IMR-90 (cell line): ENCODE data around the gene TAL2. TPM values are rescaled to one million over a fixed set of nuclear protein-coding genes. Genes with fewer than 3 reads are reported as not detected.

Experiments
- ATAC-seq: fragments of 200-7000 bp; cut with Tn5 transposase; 2 replicates; pipeline ENCODE4 v1.9.1; 2020; ENCODE audit warnings: low read depth, mild to moderate bottlenecking, moderate library complexity
- BruUV-seq: library from RNA; stranded (reverse); fragments of 400-500 nt; replicated peaks from 2 replicates; lab custom pipeline; 2021; lab: Mats Ljungman, UMichigan
- CTCF ChIA-PET: fragments of 300-600 bp; formaldehyde crosslinking; extraction: SDS; loops from one replicate; lab custom pipeline; 2021; ENCODE audit warnings: antibody characterized with exemption; lab: Yijun Ruan, JAX
- POLR2A ChIA-PET: fragments of 300-600 bp; sonication (Branson Sonifier 250); formaldehyde crosslinking; loops from one replicate; lab custom pipeline; 2022; ENCODE audit warnings: antibody characterized with exemption; ENCODE audit not compliant: unreplicated experiment; lab: Charles Lee
- DNase-seq: peaks from one replicate; pipeline ENCODE4 v3.0.0; 2013
- H2AFZ ChIP-seq: replicated peaks from 2 replicates; pipeline ENCODE3; 2013; ENCODE audit warnings: low read length, mild to moderate bottlenecking; ENCODE audit not compliant: poor library complexity
- H2AK5ac ChIP-seq: 2 replicates; pipeline ENCODE4 v1.6.1; 2013; ENCODE audit warnings: low read depth, low read length, inconsistent platforms
- H2AK9ac ChIP-seq: replicated peaks from 2 replicates; pipeline ENCODE3; 2013; ENCODE audit warnings: mild to moderate bottlenecking, low read depth, low read length, moderate library complexity; ENCODE audit not compliant: poor library complexity
- H2BK120ac ChIP-seq: 2 replicates; pipeline ENCODE4 v1.6.1; 2013; ENCODE audit warnings: low read depth, low read length, inconsistent platforms
- H2BK15ac ChIP-seq: 3 replicates; pipeline ENCODE4 v1.6.1; 2013; ENCODE audit warnings: low read depth, low read length, inconsistent platforms
- H2BK20ac ChIP-seq: 2 replicates; pipeline ENCODE4 v1.6.1; 2013; ENCODE audit warnings: low read depth, mild to moderate bottlenecking, inconsistent platforms, low read length, moderate library complexity
- H2BK5ac ChIP-seq: 2 replicates; pipeline ENCODE4 v1.6.1; 2013; ENCODE audit warnings: mild to moderate bottlenecking, low read depth, low read length, inconsistent platforms; ENCODE audit not compliant: poor library complexity, severe bottlenecking
- H3K14ac ChIP-seq: replicated peaks from 2 replicates; pipeline ENCODE4 v1.6.1; 2013; ENCODE audit warnings: low read depth, low read length, inconsistent platforms
- H3K18ac ChIP-seq: 2 replicates; pipeline ENCODE4 v1.6.1; 2013; ENCODE audit warnings: low read depth, low read length, control low read depth
- H3K23ac ChIP-seq: 2 replicates; pipeline ENCODE4 v1.6.1; 2013; ENCODE audit warnings: low read depth, low read length, inconsistent platforms
- H3K27ac ChIP-seq: 2 replicates; pipeline ENCODE4 v1.5.1; 2013; ENCODE audit warnings: mild to moderate bottlenecking, control low read depth, low read length; ENCODE audit not compliant: insufficient read depth
- H3K27me3 ChIP-seq: 2 replicates; pipeline ENCODE4 v1.6.1; 2013; ENCODE audit warnings: low read length; ENCODE audit not compliant: control insufficient read depth, insufficient read depth
- H3K36me3 ChIP-seq: 2 replicates; pipeline ENCODE4 v1.6.1; 2013; ENCODE audit warnings: low read length, mixed read lengths; ENCODE audit not compliant: control insufficient read depth, insufficient read depth
- H3K4ac ChIP-seq: 2 replicates; pipeline ENCODE4 v1.6.1; 2013; ENCODE audit warnings: low read depth, low read length, inconsistent platforms
- H3K4me1 ChIP-seq: 2 replicates; pipeline ENCODE4 v1.6.1; 2013; ENCODE audit warnings: low read length, mixed read lengths; ENCODE audit not compliant: control insufficient read depth, insufficient read depth
- H3K4me2 ChIP-seq: 2 replicates; pipeline ENCODE4 v1.6.1; 2013; ENCODE audit warnings: low read depth, mild to moderate bottlenecking, control low read depth, low read length, moderate library complexity
- H3K4me3 ChIP-seq: 2 replicates; pipeline ENCODE4 v1.5.1; 2013; ENCODE audit warnings: low read depth, mild to moderate bottlenecking, control low read depth, low read length, moderate library complexity; ENCODE audit not compliant: insufficient read depth
- H3K56ac ChIP-seq: 2 replicates; pipeline ENCODE4 v1.6.1; 2013; ENCODE audit warnings: low read length, inconsistent platforms; ENCODE audit not compliant: insufficient read depth; ENCODE audit errors: extremely low read depth
- H3K79me1 ChIP-seq, 2 experiments: 2 replicates each; pipeline ENCODE4 v1.6.1; 2013; ENCODE audit warnings: low read length in 2 of 2, inconsistent platforms in 1 of 2, low read depth in 1 of 2
- H3K9ac ChIP-seq: 2 replicates; pipeline ENCODE4 v1.6.1; 2013; ENCODE audit warnings: low read depth, low read length, control low read depth
- H3K9me1 ChIP-seq: 2 replicates; pipeline ENCODE4 v1.6.1; 2013; ENCODE audit warnings: low read length, inconsistent platforms; ENCODE audit not compliant: insufficient read depth
- H3K9me3 ChIP-seq: 2 replicates; pipeline ENCODE4 v1.6.1; 2013; ENCODE audit warnings: low read length; ENCODE audit not compliant: control insufficient read depth, insufficient read depth
- H4K20me1 ChIP-seq: 2 replicates; pipeline ENCODE4 v1.6.1; 2013; ENCODE audit warnings: low read length, inconsistent platforms; ENCODE audit not compliant: insufficient read depth
- H4K5ac ChIP-seq: 2 replicates; pipeline ENCODE4 v1.6.1; 2013; ENCODE audit warnings: mild to moderate bottlenecking, low read depth, low read length, control low read depth
- H4K8ac ChIP-seq, 2 experiments: 2 replicates each; pipeline ENCODE4 v1.6.1; 2013; ENCODE audit warnings: low read depth in 2 of 2, low read length in 2 of 2, control low read depth in 1 of 2, inconsistent platforms in 1 of 2
- H4K91ac ChIP-seq: 2 replicates; pipeline ENCODE4 v1.6.1; 2013; ENCODE audit warnings: low read depth, low read length, inconsistent platforms; ENCODE audit not compliant: insufficient read depth
- BHLHE40 ChIP-seq: fragments of 150-350 bp; IDR thresholded peaks from 2 replicates; pipeline ENCODE4 v1.6.1; 2016; ENCODE audit warnings: mild to moderate bottlenecking, low read depth, low read length
- CEBPB ChIP-seq: IDR thresholded peaks from 2 replicates; pipeline ENCODE4 v1.6.1; 2012; ENCODE audit warnings: low read depth, low read length, improper control_type of control experiment
- CHD1 ChIP-seq: IDR thresholded peaks from 2 replicates; pipeline ENCODE4 v1.6.1; 2012; ENCODE audit warnings: low read depth, low read length, improper control_type of control experiment
- FOS ChIP-seq: fragments of 150-350 bp; IDR thresholded peaks from 2 replicates; pipeline ENCODE4 v1.6.1; 2016; ENCODE audit warnings: low read depth, low read length
- MAFK ChIP-seq: IDR thresholded peaks from 2 replicates; pipeline ENCODE4 v1.6.1; 2012; ENCODE audit warnings: low read depth, low read length, improper control_type of control experiment
- MAZ ChIP-seq: IDR thresholded peaks from 2 replicates; pipeline ENCODE4 v1.6.1; 2012; ENCODE audit warnings: low read depth, mild to moderate bottlenecking, low read length, improper control_type of control experiment, moderate library complexity, borderline replicate concordance
- MXI1 ChIP-seq: IDR thresholded peaks from 2 replicates; pipeline ENCODE4 v1.6.1; 2012; ENCODE audit warnings: low read depth, mild to moderate bottlenecking, low read length, moderate library complexity, borderline replicate concordance
- NFE2L2 ChIP-seq: fragments of 150-350 bp; IDR thresholded peaks from 2 replicates; pipeline ENCODE4 v1.6.1; 2016; ENCODE audit warnings: low read depth, mild to moderate bottlenecking, low read length
- POLR2A ChIP-seq: IDR thresholded peaks from 2 replicates; pipeline ENCODE4 v1.6.1; 2012; ENCODE audit warnings: mild to moderate bottlenecking, low read depth, low read length
- RAD21 ChIP-seq: IDR thresholded peaks from 2 replicates; pipeline ENCODE4 v1.6.1; 2012; ENCODE audit warnings: low read length, improper control_type of control experiment
- RCOR1 ChIP-seq: IDR thresholded peaks from 2 replicates; pipeline ENCODE4 v1.6.1; 2012; ENCODE audit warnings: mild to moderate bottlenecking, low read length, improper control_type of control experiment; ENCODE audit not compliant: insufficient replicate concordance
- RFX5 ChIP-seq: IDR thresholded peaks from 2 replicates; pipeline ENCODE4 v1.8.0; 2012; ENCODE audit warnings: low read depth, mild to moderate bottlenecking, low read length, moderate library complexity
- SMC3 ChIP-seq: fragments of 150-350 bp; IDR thresholded peaks from 2 replicates; pipeline ENCODE4 v1.6.1; 2016; ENCODE audit warnings: low read depth, mild to moderate bottlenecking, antibody characterized with exemption, low read length, moderate library complexity
- WGBS, 2 experiments: methylation state at CpG; one replicate each; pipeline versions ENCODE4 v1.1.5 to v1.1.7; 2013; ENCODE audit warnings: missing lambda C conversion rate in 2 of 2; ENCODE audit not compliant: insufficient read length in 1 of 2; ENCODE audit errors: extremely low coverage in 2 of 2; 5-methylcytosine and 5-hydroxymethylcytosine counted together
- dilution Hi-C: fragments of 300-500 bp; cut with HindIII; formaldehyde crosslinking; loops from one replicate; pipeline ENCODE4 v1.14.3; 2018; ENCODE audit warnings: low sequenced_read_pairs; ENCODE audit not compliant: unreplicated experiment
- in situ Hi-C: fragments of 300-500 bp; cut with MboI; formaldehyde crosslinking; loops from 3 replicates; pipeline ENCODE4 v1.14.3; 2019; ENCODE audit warnings: low sequenced_read_pairs, inconsistent platforms, mixed read lengths
- intact Hi-C: fragments of 100-400 bp; cut with micrococcal nuclease; formaldehyde crosslinking; loops from 2 replicates; pipeline ENCODE4 v1.10.0; 2022
- polyA plus RNA-seq, 3 experiments: library from polyadenylated mRNA; depleted of rRNA; stranded (reverse); fragments of >200 nt; gene quantifications; 2 replicates each; pipeline ENCODE4 v1.2.3, GENCODE V29; 2012; ENCODE audit warnings: low replicate concordance in 1 of 3
- total RNA-seq: library from RNA; depleted of rRNA; stranded (reverse); fragments of >200 nt; gene quantifications from 2 replicates; pipeline ENCODE4 v1.2.3, GENCODE V29; 2012
- TF ChIP-seq, protein P1 (sequence below): fragments of 150-350 bp; IDR thresholded peaks from 2 replicates; pipeline ENCODE4 v1.6.1; 2017; ENCODE audit warnings: mild to moderate bottlenecking, antibody characterized with exemption, low read length, low read depth
- TF ChIP-seq, protein P2 (sequence below): conservative IDR thresholded peaks from 2 replicates; pipeline ENCODE4 v1.5.1; 2012; ENCODE audit warnings: mild to moderate bottlenecking, low read depth, low read length, improper control_type of control experiment
- TF ChIP-seq, protein P3 (sequence below): fragments of 150-350 bp; IDR thresholded peaks from 2 replicates; pipeline ENCODE4 v1.6.1; 2016; ENCODE audit warnings: low read depth, mild to moderate bottlenecking, low read length, moderate library complexity, borderline replicate concordance

TAL2 gene
- total and polyA plus RNA-seq, 2 of the 4 experiments (the other 2 are of a cell fraction), result 0.26 TPM; not detected in 1

DNA sequence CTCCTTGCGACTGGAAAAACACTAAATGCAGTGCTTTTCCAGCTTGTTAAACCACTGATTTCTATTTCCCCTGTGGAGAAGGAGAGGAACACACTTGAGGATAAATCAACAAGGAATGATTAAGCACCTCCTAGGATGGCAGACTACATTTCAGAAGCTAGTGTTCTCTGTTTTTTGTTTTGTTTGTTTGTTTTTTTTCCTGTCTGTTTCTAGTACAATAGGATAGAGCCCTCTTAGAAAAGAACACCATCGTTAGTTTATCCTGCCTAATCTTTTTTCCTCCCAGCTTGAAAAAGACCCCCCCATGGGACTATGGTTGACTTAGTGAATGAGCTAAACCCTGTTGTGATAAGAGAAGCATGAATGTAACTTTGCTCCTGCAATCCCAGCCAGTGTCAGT, 3.9 kb upstream of the TAL2 start:
- intact Hi-C loops, result no loop called here
- Histone ChIP-seq H3K79me1 (no peaks in the 10 kb centered on the region), H3K23ac (no peak overlapping the region), H3K18ac (no peak overlapping the region), H3K4me2 (no peak overlapping the region), H3K4me3 (no peak overlapping the region), H3K36me3 (no peaks in the 10 kb centered on the region), H2AK9ac (no peak overlapping the region), H4K20me1 (no peaks in the 10 kb centered on the region), H3K56ac (no peak overlapping the region), H3K9me3 (no peaks in the 10 kb centered on the region), H2AK5ac (no peak overlapping the region), H3K14ac (no peak overlapping the region), H2BK20ac (no peak overlapping the region), H3K4ac (no peak overlapping the region), H4K8ac (no peak overlapping the region), H4K5ac (no peak overlapping the region), H3K9me1 (no peaks in the 10 kb centered on the region), H3K4me1 (no peaks in the 10 kb centered on the region), H2AFZ (no peak overlapping the region), H3K9ac (no peak overlapping the region), H2BK5ac (no peak overlapping the region), H4K91ac (no peak overlapping the region), H2BK15ac (no peak overlapping the region), H3K27ac (no peak overlapping the region), H2BK120ac (no peak overlapping the region), H3K27me3 (peaks cover 32% of the 10 kb centered on the region)
- no peak for DNase-seq
- in situ Hi-C loops, result no loop called here
- TF ChIP-seq CEBPB (no peak), MAZ (no peak), NFE2L2 (no peak), RAD21 (no peak), RFX5 (no peak), POLR2A (no peak), FOS (no peak), CHD1 (no peak), BHLHE40 (no peak), MXI1 (no peak), SMC3 (no peak), MAFK (no peak), RCOR1 (no peak)
- TF ChIP-seq, protein P1, sequence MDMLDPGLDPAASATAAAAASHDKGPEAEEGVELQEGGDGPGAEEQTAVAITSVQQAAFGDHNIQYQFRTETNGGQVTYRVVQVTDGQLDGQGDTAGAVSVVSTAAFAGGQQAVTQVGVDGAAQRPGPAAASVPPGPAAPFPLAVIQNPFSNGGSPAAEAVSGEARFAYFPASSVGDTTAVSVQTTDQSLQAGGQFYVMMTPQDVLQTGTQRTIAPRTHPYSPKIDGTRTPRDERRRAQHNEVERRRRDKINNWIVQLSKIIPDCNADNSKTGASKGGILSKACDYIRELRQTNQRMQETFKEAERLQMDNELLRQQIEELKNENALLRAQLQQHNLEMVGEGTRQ, result no peak
- TF ChIP-seq, protein P2, sequence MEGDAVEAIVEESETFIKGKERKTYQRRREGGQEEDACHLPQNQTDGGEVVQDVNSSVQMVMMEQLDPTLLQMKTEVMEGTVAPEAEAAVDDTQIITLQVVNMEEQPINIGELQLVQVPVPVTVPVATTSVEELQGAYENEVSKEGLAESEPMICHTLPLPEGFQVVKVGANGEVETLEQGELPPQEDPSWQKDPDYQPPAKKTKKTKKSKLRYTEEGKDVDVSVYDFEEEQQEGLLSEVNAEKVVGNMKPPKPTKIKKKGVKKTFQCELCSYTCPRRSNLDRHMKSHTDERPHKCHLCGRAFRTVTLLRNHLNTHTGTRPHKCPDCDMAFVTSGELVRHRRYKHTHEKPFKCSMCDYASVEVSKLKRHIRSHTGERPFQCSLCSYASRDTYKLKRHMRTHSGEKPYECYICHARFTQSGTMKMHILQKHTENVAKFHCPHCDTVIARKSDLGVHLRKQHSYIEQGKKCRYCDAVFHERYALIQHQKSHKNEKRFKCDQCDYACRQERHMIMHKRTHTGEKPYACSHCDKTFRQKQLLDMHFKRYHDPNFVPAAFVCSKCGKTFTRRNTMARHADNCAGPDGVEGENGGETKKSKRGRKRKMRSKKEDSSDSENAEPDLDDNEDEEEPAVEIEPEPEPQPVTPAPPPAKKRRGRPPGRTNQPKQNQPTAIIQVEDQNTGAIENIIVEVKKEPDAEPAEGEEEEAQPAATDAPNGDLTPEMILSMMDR, result no peak
- TF ChIP-seq, protein P3, sequence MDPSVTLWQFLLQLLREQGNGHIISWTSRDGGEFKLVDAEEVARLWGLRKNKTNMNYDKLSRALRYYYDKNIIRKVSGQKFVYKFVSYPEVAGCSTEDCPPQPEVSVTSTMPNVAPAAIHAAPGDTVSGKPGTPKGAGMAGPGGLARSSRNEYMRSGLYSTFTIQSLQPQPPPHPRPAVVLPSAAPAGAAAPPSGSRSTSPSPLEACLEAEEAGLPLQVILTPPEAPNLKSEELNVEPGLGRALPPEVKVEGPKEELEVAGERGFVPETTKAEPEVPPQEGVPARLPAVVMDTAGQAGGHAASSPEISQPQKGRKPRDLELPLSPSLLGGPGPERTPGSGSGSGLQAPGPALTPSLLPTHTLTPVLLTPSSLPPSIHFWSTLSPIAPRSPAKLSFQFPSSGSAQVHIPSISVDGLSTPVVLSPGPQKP, result no peak
- dilution Hi-C loops, result no loop called here
- no TSS peak for BruUV-seq
- no peak for ATAC-seq
- POLR2A ChIA-PET, result no interaction called here
- WGBS, 2 experiments, result no CpG with 5 or more reads among the region's 2 CpGs
- CTCF ChIA-PET, result no interaction called here
